ENCODE data around the gene PRX. TPM values are rescaled to one million over a fixed set of nuclear protein-coding genes. Genes with fewer than 3 reads are reported as not detected.
"Not testable (repeated sequence)": the region's sequence is repeated elsewhere in the genome, so short reads cannot be mapped to it uniquely, and the experiment has no call there.

PRX gene
- total RNA-seq, 2 donors from 2014 or later, result 3.4 to 3.5 TPM

- DNase-seq (ENCODE audit: low spot score), result no peak
- intact Hi-C loops (cut with DNase I), result no loop called here
Observed at GRCh38 chr19:40374084-40374483, 39.1 kb downstream of the PRX start.

DNA sequence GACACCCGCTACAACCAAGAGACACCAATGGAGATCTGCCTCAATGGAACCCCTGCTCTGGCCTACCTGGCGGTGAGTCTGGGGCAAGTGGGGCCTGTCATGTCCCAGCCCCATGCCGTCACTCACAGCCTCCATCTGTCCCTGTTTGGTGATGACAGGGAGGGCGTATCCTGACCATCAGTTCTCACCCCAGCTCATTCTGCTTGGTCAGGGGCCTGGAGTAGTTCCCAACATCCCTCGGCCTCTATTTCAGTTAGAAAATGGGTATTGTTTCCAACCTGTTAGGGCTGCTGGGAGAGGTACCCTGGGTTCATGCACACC, 41.4 kb downstream of the PRX start:
- intact Hi-C loops (cut with DNase I), result no loop called here
- no peak for DNase-seq (ENCODE audit: low spot score)

DNA sequence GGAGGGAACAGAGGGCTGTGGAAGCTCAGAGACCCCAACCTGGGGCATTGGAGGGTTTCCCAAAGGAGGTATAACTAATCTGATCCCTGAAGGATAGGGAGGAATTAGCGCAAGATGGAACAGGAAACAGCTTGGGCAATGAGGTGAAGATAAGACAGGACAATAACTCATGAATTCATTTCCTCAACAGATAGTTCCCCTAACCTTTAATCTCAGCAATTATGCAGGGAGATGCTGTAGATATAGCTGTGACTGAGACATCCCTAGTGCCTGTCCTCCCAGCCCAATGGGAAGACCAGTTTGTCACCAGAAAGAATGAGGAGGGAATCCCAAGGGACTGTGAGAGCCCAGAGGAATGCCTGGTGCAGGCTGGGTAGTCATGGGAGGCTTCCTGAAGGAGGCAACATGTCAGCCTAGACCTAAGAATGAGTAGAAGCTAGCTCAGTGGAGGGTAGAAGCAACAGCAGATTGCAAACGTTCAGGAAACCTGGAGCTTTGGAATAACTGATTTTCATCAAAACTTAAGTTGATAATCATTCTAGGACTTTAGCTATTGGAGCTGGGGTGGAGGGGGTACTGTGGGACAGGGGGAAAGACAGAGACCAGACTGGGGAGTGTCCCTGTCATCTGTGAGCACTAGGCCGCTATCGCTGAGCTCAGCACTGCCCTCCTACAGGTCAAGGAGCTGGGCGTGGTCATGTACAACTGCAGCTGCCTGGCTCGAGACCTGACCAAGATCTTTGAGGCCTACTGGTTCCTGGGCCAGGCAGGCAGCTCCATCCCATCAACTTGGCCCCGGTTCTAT, 42.0 kb downstream of the PRX start:
- DNase-seq (ENCODE audit: low spot score), result no peak
- intact Hi-C loops (cut with DNase I), result no loop called here

DNA sequence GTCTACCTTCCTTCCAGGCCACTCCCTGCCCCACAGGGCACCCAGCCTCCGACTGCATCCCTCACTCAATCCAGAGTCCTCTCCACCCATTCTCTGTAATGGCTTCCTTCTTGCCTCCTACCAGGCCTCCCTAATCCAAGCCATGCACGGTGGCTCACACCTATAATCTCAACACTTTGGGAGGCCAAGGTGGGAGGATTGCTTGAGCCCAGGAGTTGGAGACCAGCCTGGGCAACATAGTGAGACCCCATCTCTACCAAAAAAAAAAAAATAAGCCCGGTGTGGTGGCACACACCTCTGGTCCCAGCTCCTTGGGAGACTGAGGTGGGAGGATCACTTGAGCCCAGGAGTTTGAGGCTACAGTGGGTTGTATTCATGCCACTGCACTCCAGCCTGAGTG, 42.9 kb downstream of the PRX start:
- DNase-seq (ENCODE audit: low spot score); intact Hi-C loops (cut with DNase I): not testable (repeated sequence)

DNA sequence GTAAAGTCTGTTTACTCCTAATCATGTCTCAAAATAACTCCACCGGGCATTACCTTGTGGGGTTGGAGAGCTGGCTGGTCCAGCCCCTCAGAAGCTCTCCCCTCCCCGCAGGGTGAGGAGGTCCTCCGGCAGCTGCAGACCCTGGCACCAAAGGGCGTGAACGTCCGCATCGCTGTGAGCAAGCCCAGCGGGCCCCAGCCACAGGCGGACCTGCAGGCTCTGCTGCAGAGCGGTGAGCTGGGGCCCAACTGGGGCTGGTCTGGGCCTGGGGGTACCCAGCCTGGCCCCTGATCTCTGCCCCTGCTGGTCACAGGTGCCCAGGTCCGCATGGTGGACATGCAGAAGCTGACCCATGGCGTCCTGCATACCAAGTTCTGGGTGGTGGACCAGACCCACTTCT, 43.4 kb downstream of the PRX start:
- intact Hi-C loops (cut with DNase I), result no loop called here
- DNase-seq (ENCODE audit: low spot score), result no peak

GRCh38 chr19:40367577-40368434, 45.4 kb downstream of the PRX start:
- no peak for DNase-seq (ENCODE audit: low spot score)
- intact Hi-C loops (cut with DNase I), result no loop called here

DNA sequence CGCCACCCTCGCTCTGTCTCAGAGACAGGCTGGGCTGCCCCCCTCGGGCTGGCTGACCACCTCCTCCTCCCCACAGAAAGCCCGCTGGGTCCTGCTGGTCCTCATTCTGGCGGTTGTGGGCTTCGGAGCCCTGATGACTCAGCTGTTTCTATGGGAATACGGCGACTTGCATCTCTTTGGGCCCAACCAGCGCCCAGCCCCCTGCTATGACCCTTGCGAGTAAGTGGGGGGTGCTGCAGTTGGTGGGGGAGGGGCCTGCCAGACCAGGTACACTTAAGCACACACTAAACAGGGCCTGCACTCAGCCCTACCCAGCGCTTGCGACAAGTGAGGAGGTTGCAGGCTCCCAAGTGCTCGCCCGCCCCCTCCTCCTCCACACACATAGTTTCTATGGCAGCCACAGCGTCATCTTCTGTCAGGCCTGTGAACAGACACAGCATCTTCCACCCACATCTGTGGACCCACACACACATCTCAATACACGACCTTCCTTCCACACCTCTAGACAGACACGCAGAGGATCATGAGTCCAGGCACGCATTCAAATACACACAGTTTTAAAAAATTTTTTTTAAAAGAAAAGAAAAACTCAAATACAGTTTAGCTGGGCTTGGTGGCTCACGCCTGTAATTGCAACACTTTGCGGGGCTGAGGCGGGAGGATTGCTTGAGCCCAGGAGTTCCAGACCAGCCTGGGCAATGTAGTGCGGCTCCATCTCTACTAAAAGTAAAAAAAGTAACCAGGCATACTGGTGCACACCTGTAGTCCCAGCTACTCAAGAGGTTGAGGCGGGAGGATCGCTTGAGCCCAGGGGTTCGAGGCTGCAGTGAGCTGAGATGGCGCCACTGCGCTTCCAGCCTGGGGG, 46.2 kb downstream of the PRX start:
- DNase-seq (ENCODE audit: low spot score), result no peak
- intact Hi-C loops (cut with DNase I), result no loop called here

- DNase-seq (ENCODE audit: low spot score), result peak; percentile 89
- intact Hi-C loops (cut with DNase I), result no loop called here
Observed at GRCh38 chr19:40365613-40366401, 47.4 kb downstream of the PRX start.

- no peak for DNase-seq (ENCODE audit: low spot score)
- intact Hi-C loops (cut with DNase I), result no loop called here
Observed at GRCh38 chr19:40365010-40365409, 48.2 kb downstream of the PRX start.

- intact Hi-C loops (cut with DNase I), result no loop called here
Observed at GRCh38 chr19:40363069-40363468, 50.1 kb downstream of the PRX start.

DNA sequence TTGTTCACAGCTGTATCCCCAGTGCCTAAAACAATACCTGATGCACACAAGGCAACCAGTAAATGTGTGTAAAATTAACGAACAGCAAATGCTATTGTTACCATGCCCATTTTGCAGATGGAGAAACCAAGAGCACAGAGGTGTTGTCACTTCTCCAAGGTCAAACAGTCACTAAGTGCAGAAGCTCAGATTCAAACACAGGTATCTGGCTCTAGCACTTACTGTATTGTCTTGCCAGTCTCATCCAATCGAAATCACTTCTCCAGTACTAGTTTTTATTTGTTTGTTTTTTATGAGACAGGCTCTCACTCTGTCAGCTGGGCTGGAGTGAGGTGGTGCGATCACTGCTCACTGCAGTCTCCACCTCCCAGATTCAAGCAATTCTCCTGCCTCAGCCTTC, 51.0 kb downstream of the PRX start:
- no peak for DNase-seq (ENCODE audit: low spot score)
- intact Hi-C loops (cut with DNase I), result no loop called here

More at GRCh38 chr19:40363069-40363468, 50.1 kb downstream of the PRX start:
- no peak for DNase-seq (ENCODE audit: low spot score)

DNA sequence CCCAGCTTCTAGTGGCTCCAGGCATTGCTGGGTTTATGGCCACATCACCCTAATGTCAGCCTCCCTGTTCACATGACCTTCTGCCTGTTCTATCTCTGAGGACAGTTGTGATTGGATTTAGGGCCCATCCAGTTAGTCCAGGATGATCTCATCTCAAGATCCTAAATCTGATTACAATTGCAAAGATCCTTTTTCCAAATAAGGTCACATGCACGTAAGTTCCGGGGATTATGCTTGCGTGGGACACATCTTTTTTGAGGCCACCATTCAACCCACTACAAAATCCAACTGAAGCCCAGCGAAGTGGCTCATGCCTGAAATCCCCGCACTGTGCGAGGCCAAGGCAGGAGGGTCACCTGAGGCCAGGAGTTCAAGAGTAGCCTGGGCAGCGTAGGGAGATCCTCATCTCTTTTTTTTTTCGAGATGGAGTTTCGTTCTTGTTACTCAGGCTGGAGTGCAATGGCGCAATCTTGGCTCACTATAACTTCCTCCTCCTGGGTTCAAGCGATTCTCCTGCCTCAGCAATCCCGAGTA, 52.4 kb downstream of the PRX start:
- DNase-seq (ENCODE audit: low spot score), result no peak

GRCh38 chr19:40360020-40360707, 53.0 kb downstream of the PRX start:
- intact Hi-C loops (cut with DNase I), result no loop called here
- DNase-seq (ENCODE audit: low spot score), result no peak

More for the DNA sequence above, 52.4 kb downstream of the PRX start:
- intact Hi-C loops (cut with DNase I), result no loop called here

DNA sequence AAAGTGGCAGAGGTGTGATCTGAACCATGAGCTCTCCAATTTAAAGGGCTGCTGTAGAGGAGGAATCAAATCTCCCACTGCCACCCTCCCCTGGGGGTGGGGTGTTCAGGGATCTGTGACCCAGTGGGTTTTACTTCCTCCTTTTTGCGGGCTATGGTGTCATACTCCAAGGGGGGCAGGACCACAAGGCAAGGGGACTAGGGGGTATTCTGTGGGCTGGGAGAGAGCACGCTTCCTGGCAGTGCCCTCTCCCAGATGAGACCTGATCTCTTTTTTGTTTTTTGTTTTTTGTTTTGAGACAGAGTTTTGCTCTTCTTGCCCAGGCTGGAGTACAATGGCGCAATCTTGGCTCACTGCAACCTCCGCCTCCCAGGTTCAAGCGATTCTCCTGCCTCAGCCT, 54.4 kb downstream of the PRX start:
- DNase-seq (ENCODE audit: low spot score), result no peak
- intact Hi-C loops (cut with DNase I), result no loop called here

DNA sequence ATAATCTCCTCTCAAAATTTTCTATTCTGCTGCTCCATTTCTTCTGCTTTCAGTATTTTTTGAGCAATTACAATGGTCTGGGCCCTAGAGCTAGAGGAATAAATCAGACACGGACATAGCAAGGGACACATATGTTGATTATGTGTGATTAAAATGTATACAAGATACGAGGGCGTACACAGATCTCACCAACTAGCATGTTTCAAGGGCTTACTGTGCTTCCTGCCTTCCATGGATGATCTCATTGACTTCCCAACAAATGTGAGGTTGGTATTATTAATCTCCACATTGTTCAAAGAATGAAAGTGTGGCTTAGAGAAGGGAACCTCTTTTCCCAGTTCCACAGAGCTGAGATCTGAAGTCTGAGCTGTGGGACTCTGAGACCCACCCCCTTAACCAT, 55.5 kb downstream of the PRX start:
- intact Hi-C loops (cut with DNase I), result no loop called here
- no peak for DNase-seq (ENCODE audit: low spot score)

- intact Hi-C loops (cut with DNase I), result no loop called here
- no peak for DNase-seq (ENCODE audit: low spot score)
Observed at GRCh38 chr19:40356681-40357595, 56.2 kb downstream of the PRX start.

DNA sequence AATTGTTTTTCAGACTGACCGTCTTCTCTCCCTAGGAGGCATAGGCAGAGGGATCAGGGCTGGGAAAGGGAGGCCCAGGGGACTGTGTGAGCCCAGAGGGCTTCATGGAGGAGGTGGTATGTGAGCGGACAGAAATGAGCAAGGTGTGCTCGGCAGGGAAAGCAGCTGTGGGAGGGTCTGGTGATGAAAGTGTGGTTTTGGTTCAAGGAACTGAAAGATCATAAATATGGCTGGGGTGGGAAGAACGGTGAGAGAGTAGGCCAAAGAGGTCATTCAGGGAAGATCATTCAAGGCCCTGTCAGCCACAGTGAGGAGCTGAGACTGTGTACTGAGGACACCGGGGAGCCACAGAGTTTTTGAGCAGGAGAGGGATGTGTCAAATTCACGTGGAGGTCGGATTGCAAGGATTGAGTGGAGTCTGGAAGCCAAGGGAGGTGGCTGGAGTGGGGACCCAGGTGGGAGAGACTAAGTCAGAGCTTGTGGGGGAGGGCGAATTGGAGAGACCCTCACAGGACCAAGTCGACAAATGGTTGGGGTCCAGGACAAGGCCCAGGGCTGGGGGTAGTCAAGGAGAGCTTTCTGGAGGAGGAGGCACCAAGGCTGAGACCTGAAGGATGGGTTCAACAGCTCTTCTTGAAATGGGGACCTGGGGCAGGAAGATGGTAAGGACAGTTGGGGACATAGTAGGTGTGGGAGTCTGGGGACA, 57.0 kb downstream of the PRX start:
- intact Hi-C loops (cut with DNase I), result no loop called here
- DNase-seq (ENCODE audit: low spot score), result no peak
